ENCODE measurements around the gene NOL4L.

NOL4L gene

DNA sequence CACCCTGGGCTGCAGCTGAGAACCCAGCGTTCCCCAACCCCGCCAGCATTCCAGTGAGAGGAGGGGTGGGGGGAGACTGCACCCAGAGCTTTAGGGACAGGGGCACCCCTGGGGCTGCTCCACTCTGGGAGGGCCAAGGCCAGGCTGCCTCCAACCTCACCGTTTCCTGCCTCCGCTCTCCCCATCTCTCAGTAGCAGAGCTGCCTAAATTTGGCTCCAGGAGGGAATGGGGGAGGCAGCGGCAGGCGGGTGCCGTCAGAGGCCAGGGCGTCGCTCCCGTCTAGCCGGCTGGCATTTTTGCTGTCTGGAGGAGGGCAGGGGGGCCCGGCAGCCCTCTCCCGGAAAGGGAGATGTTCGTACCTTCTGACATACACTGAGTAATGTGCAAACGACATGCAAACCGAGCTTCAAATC lies 46.6 kb downstream of the NOL4L start:
- DNase-seq, result peak; percentile 41

DNA sequence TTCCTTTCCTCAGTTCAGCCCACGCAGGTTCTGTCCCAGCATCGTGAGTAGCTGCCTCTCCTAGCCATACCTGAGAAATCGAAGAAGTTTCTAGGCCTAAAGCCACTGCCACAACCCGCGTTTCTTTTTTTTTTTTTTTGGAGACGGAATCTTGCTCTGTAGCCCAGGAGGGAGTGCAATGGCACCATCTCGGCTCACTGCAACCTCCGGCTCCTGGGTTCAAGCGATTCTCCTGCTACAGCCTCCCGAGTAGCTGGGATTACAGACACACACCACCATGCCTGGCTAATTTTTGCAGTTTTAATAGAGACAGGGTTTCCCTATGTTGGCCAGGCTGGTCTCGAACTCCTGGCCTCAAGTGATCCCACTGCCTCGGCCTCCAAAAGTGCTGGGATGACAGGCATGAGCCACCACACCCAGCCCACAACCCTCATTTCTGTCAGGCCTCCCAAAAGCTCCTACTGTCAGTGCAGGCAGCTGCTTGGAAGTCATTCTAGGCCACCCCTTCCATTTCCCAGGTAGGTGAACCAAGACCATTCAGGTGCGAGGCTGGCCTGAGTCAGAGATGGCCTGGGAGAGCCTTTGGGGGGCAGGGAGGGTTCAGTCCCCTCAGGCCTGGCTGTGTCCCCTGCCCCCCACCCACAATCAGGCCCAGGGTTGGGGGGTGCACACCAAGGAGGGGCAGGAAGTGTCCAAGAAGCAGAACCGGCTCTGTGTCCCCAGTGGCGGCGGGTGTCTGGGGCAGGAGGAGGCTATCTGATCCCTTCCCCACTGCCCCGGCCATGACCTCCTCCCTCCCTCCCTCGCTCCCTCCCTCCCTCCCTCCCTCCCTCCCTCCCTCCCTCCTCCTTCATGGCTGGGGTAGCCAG lies 47.2 kb downstream of the NOL4L start:
- DNase-seq, result peak; percentile 35

DNA sequence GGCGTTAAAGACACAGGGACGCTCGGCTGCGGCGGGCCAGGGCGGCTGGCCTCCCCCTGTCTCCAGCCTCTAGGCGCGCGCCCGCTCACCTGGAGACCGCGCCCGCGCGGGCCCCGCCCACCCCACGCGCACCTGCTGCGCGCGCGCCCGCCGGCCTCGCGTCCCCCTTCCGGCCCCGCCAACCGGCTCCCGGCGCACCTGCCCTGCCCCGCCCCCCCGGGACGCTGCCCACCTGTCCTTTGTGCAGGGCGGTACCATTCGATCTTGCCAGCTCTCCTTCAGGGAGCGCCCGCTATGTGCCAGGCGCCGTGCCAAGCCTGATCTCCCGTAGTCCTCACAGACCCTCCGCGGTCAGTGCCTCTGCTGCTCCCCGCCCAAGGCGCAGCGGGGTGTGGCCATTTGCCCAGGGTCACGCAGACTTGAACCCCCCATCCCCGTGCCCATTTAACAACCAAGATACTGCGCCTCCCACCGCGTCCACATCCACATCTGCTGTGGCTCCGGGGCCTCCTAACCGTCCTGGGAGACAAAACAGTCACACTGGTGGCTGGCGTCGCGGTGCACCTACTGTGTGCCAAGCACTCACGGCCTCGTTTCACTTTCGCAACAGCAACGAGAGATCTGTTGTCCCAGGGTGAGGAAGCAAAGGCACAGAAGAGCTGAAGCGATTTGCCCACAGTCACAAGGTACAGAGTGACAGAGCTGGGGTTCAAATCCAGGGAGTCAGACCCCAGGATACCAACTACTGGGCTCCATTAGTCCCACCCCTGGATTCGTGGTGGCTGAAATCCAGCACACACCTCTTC lies 48.1 kb downstream of the NOL4L start:
- peak; percentile 60 for DNase-seq

DNA sequence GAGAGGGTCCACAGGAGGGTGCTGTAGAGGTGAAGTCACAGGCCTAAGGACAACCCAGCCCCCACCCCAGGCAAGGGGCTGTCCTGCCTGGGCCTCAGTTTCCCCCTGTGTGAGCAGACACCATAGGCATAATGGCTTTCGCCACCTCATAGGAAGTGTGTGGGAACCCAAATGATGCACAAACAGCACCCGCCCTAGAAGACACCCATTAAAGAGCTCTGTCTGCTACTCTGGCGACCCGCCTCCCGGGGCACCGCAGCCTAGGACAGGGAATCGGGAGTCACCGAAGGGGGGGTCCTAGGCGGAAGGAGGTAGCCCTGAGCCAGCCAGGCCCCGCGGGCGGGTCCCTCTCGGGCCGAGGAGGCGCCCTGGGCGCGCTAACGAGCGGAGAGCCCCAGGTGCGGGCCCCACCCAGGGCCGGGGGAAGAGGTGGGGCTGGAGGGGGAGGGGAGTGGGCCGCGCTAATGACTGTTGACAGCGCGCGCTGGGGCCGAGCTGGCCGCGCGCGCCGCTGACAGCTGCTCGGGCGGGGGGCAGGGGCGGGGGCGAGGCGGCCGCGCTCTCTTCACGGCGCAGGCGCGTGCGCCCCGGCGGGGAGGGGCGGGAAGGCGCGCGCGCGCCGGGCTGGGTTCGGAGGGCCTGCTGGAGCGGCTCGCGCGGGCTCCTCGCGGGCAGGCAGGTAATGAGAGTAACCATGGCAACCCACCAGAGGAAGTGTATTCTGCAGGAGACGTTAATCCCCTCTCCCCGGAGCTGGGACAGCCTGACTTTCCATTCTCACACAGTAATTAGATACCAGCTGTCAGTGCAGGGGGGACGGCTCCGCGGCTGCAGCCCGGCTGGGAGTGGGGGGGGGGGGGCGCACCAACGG lies 48.9 kb downstream of the NOL4L start:
- DNase-seq, result peak; percentile 73

DNA sequence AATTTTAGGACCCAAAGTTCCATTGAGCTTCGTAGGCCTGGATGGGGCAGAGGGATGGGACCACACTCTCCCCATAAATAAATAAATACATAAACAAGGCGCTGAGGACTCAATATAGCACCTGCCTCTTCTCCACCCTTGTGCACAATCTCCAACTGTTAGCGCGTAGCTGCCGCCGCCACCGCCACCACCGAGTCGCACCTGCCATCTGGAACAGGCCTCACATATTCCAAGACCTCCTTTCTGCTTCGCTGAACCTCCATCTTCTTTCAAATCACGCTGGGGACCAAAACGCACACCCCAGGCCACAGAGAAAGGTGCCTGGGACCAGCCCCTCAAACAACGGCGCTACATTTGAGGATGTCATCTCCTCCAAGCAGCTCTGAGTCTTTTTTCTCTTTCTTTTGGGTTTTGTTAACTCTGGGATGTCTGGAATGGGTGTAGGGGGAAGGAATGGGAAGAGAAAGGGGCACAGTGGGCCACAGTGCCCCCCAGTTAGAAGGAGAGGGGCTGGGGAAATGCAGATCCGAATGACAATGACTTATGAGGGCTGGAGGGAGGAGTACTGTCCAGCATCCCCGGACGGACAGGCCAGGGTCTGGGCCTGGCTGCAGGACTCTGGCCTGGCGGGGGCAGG lies 49.7 kb downstream of the NOL4L start:
- DNase-seq, result peak; percentile 50

DNA sequence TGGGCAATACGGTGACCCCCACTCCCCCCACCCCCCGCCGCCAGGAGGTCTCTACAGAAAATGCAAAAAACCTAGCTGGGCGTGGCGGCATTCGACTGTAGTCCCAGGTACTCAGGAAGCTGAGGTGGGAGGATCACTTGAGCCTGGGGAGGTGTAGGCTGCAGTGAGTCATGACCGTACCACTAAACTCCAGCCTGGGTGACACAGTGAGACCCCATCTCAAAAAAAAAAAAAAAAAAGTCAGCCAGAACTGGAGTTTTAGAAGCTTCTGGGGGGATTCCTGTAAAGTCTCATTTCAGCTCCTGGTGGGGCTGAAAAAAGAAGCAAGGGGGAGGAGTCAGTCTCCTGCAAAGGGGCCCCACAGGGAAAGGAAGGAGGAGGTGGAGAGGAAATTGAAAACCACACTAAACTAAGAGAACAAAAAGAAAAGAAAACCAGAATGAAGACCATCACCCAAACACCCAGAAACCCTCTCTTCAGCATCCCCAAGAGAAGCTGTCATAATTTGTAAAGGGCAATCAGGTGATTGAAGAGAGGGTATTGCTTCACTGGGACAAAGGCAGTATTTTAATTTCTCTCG lies 50.4 kb downstream of the NOL4L start:
- peak; percentile 57 for DNase-seq

DNA sequence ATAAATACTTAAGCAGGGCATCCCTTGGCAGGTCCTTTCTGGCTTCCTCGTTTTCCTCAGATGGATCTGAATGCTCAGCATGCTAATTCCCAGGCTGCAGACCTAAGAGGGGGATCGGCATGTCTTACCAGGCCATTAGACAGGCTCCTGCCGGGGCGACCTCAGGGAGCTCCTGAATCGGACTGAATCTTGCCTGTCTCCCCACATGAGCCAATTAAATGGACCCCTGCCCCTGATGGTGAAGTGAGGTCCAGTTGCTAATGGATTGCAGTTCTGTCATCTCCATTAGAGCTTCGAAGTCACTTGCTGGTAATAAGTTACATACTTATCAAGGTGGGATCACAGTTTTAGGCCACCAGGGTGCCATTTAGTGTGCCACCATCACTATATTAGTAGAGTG lies 51.4 kb downstream of the NOL4L start:
- DNase-seq, result no peak

DNA sequence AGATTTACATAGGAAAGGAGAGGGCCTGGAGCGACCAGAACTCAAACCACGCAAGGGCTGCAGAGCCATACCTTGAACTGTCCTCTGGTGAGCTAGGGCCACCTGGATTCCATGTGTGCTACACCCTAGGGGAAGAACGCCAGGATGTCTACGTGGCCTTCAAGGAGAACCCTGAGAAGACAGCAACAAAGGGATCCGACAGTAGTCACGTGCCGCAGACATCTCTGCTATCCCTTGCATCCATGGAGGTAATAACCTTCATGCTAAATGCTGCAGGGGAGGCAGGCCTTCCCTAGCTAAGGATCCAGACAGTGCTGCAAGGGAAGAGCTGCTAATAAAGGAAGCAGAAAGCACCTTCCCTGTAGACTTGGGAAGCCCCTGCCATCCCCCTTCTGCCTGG lies 52.9 kb downstream of the NOL4L start:
- no peak for DNase-seq

DNA sequence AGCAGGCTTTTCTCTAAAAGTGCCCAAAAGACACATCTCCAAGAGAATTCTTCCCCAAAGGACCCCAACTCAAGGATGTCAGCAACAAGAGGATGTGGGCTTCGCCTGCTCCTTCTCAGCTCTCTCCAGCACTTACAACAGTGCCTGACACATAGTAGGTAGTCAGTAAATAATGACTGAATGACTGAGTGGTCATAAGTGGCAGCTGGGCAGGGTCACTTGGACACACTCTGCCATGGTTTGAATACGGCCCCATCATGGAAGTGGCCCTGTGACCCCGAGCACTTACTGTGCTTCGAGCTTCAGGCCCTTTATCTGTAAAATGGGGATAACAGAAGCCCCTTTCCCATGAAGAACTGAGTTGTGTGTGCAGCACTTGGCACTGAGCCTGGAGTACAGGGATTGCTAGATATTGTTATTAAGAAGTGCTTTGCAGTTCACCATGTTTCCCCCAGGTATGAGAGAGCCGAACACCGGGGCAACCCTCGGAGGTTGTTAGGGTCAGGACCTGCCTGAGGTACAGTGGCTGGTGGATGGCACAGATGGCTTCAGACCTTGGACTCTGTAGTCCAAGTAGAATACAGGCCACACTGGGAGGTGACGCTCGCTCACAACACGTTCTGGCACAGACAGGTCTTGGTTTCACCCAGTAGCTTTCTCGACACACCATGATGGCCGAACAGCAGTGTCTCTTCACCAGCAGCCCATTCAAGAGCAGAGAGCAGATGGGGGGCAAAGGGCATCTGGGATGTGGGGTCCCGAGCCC lies 56.0 kb downstream of the NOL4L start:
- DNase-seq, result no peak

DNA sequence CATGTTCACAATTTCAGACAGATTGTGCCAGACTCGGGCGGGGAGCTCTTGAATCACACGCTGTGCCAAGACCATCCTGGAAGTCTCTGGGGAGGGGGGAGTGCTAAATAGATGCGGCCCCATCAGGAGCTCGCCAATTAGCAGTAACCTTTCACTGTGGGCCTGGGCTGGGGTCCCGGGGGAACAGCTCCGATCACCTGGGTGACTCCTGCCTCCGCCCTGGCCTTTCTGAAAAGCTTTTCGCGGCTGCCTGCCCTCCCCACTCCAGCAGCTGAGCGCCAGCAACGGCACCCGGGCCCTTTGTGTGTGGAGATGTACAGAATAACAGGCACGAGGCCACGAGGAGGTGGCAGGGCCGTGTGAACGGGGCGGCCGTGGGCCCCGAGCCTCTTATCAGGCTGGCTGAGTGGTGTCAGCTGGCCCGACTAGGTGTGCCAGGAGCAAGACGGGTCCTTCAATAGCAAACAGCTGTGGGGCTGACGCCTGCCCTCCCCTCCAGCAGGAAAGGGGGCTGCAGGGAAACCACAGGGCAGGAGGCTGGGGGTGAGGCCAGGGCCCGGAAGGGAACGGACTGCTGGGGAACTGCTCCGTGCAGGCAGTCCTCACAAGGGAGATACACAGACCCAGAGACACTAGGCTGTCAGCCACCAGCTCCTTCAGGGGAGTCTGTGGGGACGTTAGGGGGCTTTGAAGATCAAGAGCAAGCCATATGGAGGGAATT lies 56.8 kb downstream of the NOL4L start:
- peak; percentile 54 for DNase-seq

DNA sequence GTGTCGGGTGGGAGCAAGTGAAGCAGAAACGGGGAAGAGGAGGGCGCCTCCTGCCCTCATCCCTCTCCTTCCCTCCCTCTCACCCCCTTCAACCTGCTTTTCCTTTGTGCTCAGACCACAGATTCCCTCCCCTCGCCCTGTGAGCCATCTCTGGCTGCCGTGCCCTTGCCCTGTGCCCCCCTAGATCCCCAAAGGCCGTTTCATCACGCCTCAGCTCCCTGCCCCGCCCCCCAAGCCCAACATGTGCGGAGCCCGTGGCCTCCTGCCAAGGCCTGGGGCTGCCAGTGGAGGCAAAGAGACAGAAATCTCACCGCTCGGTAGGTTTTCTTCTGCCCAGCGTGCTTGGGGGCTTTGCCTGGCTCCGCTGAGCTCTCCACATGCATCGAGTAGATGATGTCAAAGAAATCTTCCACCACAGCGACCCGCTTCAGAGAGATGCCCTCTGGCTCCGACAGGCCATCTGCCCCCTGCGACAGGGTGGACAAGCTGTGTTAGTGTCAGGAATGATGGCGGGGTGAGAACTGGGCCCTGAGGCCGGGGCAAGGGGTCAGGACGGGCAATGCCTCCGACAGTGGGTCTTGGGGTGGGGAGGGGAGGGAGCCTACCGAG lies 57.6 kb downstream of the NOL4L start:
- DNase-seq, result peak; percentile 40

DNA sequence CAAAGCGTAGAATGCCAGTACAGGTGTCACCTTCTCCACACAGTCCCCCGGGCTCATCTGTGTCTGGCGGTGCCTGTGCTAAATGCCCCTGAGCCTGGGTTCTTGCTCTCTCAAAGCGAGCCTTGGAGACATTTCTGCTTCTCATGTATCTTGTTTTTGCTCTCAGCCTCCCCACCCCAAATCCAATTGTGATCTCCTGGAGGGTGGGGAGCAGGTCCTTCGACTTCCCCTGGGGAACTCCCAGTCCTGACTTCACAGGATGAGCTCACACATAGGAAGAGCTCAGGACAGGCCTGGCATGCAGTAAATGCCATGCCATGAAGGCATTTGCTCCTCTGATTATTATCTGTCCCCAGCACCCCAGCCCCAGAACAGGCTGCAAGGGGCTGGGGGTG lies 58.1 kb downstream of the NOL4L start:
- DNase-seq, result peak; percentile 38

DNA sequence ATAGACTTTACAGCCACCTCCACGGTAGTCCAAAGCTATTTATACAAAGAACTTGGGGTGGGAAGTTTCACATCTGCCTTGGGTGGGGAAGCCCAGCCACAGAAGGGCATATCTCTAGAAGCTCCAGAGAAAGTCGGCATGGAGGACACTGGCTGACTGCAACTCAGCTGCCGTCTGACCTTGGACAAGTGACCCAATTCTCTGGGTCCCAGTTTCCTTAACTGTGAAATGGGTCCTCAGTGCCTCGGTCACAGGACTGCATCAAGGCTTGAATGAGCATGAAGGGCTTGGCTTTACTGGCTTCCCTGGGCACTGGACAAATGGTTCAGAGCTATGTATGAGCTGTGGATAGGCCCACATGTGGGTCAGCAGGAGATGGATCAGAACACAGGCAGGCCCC lies 58.6 kb downstream of the NOL4L start:
- no peak for DNase-seq

DNA sequence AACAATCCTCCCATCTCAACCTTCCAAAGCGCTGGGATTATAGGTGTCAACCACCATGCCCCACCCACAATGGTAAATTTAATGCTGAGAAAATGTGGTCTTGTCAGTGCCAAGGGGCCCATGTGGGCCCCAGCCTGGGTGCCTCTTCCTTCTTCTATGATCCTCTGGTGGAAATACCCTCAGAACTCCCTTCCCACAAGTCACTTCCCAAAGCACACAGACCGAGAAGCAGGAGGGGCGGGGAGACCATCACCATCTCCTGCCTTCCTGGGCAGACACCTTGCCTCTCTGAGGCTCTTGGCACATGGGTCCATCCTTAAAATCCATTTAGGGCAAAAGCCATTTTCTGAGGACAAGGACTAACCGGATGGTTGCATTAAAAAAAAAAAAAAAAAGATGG lies 59.0 kb downstream of the NOL4L start:
- no peak for DNase-seq

DNA sequence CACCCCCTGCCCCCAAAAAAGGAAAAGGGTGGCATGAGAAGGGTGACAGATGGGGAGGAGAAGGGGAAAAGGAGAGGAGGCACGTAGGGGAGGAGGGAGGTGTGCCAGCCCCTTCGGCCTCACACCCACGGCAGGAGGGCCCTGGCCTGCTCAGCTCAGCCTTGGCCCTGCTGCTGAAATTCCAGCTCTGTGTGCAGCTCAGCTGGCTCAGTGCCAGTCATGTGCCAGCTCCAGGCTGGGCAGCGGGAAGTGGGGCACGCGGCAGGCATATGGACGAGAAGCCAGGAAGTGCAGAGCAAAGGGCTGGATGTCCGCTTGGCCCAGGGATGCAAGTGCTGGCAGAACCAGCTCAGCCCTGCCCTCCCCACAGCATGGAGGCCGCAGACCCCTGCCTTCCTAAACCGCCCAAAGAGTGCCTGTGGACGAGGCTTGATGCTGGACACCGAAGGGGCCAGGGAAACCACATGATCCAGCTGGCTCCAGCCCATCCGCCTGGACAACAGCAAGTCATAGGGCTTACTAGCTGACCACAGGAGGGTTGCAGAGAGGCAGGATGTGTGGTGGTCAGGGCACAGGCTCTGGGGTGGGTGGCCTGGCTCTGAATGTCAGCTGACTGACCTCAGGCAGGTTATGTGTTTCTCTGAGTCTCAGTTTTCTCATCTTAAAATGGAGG lies 60.2 kb downstream of the NOL4L start:
- DNase-seq, result peak; percentile 1

DNA sequence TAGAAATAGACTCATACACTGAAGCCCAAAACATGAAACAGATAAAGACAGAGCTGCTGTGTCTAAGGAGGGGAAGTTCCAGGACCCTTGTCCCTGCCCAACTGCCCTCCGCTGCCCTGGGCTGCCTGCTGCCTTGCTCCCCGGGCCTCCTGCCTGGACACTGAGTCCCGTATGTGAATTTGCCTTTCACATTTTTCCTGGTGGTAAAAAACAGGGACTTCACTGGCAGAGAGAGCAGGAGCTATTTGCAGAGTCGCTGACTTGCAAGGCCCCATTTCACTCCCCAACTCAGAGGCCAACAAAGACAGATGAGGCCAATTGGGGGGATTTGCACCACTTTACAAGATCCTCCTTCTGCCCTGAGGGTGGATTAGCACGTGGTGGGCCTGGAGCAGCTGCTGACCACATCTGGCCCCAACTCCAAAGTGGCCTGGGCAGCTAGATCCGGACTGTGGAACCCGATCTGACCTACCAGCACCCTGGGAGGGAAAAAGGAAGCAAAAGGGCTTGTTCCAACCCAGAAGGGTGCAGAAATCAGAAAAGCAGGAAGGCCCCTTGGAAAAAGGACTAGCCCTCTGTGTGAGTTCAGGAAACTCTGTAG lies 61.4 kb downstream of the NOL4L start:
- DNase-seq, result no peak

DNA sequence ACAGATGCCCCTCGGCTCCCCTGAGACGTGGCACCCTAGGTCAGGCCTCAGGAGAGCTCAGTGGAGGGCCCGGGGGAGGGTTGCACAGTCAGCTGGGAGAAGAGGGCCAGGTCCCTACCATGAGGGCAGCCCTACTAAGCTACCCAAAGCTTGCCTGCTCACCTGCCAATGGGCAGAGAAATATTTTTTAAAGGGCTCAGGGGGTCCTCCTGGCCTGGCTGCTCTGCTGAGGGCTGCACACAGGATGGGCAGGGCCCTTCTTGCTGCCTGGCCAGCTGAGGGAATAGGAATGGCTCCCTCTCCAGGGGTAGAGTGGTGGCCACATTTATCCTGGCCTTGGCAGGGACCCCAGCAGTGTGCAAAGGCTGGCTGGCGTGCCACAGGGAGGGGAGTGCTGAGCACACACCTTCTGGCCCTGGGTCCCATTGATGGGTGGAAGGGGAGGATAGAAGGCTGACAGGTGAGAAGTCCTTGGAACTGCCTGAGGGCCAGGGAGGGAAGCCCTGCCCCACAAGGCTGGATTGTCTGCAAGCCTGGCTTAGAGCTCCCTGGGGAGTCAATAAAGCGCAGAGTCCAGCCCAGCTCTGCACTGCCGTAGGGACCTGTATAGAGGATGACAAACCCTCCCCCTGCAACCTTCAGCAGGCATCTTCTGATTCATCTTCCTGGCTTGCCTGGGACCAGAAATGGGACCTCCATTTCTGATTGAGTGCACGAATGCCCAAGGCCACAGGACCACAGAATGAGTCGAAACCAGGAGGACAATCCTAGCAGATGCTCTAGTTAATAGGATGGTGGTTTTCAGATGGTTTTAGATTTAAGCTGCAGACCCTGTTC lies 62.1 kb downstream of the NOL4L start:
- no peak for DNase-seq

DNA sequence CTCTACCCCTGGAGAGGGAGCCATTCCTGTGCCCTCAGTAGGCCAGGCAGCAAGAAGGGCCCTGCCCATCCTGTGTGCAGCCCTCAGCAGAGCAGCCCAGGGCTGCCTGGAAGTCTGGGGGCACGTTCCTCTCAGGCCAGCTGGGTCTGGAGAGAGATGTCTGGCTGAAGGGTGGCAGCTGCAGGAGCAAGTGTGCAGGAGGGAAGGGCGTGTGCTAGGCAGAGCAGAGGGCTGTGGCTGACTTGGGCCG lies 62.7 kb downstream of the NOL4L start:
- DNase-seq, result no peak

Measured in activated CD4-positive, alpha-beta T cell treated with anti-CD3 and anti-CD28 coated beads for 48 hours (primary cell).